Measurements from ENCODE around the gene RBM39. TPM values are rescaled to one million over a fixed set of nuclear protein-coding genes. Genes with fewer than 3 reads are reported as not detected.
"Not testable (repeated sequence)": the region's sequence is repeated elsewhere in the genome, so short reads cannot be mapped to it uniquely, and the experiment has no call there.

Gene RBM39
- polyA plus RNA-seq, 5 donors, result 502 to 797 (median 733) TPM

DNA sequence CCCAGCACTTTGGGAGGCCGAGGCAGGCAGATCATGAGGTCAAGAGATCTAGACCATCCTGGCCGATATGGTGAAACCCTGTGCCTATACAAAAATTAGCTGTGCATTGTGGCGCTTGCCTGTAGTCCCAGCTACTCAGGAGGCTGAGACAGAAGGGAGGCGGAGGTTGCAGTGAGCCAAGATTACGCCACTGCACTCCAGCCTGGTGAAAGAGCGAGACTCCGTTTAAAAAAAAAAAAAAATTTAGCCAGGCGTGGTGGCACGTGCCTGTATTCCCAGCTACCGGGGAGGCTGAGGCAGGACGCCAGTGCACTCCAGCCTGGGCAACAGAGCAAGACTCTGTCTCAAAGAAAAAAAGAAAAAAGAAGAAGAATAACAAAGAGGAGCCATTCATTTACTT lies 19.5 kb upstream of the RBM39 start:
- not testable (repeated sequence) for DNase-seq

DNA sequence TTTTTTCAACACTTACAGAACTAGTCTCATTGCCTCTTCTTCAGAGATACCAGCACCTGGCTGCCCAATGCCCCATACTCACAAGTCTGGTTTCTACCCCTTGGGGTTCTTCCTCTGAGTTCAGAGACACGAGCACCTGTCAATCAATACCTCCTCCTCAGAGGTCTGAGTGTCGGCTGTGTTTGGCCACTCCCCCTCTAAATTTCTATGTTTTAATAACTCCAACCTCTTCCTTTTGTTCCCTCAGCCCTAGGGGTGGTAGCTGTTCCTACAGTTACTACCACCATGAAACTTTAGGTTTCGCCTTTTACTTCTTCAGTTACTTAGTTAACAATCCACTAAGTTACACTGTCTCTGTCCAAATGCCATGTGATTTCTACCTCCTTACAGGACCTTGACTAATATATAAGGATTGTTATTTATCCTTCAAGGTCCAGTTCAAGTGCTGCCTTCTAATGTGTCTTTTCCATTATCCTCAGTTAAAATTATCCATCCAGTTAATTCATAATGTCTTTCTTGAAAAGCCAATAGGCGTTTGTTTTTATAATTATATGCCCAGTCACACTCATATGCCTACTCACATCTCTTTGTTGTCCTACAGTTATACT lies 15.1 kb upstream of the RBM39 start:
- no peak for DNase-seq

DNA sequence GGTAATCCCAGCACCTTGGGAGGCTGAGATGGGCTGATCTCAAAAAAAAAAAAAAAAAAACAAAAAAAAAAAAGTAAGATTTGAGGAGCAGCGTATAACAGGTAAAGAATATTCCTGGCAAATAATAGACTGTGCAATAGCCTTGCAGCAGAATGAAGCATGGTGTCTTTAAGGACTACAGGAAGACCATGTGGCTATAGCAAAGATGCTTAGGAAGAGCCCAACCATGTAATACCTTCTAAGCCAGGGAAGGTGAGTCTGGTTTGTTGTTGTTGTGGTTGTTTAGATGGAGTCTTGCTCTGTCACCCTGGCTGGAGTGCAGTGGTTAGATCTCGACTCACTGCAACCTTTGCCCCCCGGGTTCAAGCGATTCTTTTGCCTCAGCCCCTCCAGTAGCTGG lies 14.3 kb upstream of the RBM39 start:
- DNase-seq, result no peak

DNA sequence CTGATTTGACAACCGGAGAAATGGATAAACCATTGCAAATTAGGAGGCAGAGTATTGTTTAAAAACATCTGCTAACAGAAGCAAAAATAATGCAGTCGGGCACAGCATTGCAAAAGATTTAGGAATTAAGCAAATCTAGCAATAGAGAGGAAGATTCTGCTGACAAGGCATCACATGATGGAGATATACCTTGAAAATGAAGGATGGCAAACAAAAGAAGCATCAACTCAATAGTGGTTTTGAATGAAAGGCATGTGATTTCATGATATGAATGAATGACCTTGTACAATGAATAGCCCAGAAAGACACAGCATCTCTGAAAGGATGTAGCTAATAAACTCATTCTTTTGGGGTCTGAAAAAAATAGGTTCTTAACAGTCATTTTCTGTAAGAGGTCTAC lies 8.6 kb upstream of the RBM39 start:
- DNase-seq, result no peak

DNA sequence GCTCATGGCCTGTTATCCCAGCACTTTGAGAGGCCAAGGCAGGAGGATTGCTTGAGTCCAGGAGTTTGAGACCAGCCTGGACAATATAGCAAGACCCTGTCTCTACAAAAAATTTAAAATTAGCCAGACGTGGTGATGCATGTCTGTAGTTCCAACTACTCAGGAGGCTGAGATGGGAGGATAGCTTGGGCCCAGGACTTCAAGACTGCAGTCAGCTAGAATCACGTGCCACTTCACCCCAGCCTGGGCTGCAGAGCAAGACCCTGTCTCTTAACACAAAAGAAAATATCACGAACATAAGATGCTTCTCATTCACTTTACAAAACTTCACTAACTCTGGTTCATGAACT lies 2.4 kb upstream of the RBM39 start:
- DNase-seq, result not testable (repeated sequence)

DNA sequence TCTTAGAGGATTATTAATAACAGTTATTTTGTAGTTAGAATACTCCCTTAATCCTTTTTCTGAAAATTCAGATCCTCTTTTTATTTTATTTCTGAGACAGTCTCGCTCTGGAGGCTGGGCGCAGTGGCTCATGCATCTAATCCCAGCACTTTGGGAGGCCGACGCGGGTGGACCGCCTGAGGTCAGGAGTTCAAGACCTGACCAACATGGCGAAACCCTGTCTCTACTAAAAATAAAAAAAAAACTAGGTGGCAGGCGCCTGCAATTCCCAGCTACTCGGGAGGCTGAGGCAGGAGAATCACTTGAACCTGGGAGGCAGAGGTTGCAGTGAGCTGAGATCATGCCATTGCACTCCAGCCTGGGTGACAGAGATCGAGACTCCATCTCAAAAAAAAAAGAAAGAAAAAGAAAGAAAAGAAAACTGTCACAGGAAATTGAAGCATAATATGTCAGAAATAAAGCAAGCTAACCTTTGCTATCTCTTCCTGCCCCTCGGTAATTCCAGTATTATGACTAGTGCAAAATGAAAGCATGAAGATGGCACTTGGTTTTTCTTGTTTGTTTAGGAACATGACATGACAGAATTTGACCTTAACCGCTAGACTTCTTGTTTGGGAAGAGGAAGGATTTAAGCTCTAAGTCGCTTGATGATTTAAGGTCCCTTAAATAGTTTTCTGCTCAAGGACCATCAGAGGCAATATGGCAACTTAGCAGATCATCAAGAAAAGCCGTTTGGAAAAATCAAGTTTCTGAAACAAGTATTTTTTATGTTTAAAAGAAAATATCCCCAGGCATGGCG lies 1.8 kb upstream of the RBM39 start:
- no peak for DNase-seq

DNA sequence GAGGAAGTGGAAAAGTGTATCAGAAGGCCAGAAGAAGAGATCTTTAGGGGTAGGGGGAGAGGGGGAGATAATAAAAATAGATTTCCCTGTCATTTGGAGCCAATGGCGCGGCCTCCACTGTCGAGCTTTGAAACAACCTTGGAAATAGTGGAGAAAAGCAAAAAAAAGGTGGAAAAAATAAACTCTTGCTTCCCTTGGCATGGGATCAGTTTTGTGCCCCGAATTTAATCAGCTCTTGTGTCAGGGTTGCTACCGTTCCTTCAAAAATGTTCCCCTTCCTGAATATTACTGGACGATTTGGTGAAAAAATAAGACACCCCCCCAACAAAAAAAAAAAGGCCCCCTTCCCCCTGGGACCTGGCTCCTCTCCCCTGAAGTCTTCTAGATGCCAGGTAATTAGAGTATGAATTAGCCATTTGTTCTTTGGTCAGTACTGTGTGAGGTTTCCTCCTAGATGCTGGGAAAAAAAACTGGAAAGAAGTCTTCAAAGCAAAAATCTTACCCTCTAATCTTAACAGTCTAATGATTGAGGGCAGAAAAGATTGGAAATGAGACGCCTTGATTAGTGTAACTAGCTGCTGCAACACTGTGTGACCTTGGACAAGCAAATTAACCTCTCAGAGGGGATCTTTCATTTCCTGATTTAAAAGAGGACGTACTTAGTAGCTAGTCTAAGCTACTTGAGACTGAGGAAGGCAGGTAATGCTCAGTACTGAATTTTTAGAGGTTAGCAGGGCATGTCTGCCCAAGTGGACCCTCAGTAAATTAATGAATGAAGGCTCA lies 872 bp upstream of the RBM39 start:
- peak in 1 of 2 donors; percentile 33 for DNase-seq

DNA sequence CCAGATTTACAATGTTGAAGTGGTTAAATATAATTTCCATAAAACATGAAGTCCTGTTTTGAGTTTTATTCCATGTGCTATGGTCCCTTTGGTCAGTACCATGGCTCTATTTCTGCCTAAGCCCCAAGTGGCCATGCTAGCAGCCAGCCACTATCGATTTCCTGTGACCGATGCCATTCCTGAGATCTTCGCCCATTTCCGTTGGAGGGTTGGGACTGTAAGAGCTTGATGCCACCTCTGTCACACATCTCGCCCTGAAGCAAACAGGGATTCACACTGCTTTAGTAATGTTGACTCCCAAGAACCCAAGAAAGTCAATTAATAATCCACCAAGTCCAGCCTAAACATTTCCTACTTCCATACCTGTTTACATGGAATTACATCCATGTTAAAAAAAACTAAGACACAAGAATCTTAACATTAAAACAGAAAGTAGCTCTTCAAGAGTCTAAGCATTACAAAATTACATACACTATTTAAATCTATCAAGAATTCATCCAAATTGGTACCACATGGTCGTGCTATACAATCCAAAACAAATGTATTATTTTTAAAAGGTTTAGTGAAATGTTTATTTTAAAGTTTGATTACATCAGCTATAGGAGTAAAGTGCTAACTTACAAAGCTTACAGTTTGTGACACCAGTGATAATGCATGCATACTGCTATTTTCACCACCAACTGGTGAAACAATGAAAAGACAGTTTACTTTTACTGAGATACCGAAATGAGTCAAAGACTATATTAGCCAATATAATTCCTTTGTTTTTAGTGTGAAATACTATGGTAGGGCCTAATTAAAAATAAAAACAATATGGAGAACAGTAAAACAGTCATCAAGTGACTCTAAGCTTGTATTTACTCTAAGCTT lies 2.5 kb downstream of the RBM39 start:
- no peak for DNase-seq

DNA sequence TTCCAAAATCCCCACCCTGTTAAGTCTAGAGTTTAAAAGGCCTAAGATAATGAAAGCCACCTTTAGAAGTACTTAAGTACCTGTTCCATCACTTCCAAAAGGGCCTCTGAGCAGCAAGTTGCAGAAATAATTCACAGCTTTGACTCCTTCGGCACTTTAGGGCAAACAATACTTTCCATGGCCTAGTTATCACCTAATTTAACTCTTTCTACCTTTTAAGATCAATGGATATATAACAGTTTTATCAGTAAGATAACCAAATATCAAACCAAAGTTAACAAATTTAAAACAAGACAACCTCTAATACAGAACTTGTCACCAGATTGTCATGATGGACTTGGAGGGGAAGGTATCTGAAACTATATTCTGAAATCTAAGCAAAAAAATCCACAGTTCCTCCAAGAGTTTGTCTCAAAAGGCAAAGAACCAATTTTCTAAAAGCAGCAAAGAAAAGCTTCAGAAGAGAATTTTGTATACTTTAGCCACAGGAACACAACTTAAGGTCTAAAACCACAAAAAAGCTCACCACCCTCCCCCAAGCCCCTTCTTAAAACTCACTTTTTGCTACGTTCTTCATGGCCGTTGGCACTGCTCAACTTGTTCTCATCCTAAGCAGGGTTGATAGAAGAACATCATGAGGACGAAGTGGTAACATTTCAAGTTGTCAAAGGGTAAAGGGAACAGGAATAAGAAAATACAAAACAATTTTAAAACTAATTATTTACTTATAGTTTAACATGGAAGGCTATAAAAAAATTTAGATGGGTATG lies 3.5 kb downstream of the RBM39 start:
- DNase-seq, result no peak

DNA sequence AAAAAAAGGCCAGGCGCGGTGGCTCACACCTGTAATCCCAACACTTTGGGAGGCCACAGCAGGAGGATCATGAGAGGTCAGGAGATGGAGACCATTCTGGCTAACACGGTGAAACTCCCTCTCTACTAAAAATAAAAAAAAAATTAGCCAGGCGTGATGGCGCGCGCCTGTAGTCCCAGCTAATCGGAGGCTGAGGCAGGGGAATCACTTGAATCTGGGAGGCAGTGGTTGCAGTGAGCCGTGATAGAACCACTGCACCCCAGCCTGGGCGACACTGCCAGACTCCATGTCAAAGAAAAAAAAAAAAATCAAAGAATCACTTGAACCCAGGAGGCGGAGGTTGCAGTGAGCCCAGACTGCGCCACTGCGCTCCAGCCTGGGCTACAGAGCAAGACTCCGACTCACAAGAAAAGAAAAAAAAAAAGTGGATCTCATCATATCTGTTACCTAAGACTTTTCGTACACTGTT lies 4.2 kb downstream of the RBM39 start:
- DNase-seq, result no peak

DNA sequence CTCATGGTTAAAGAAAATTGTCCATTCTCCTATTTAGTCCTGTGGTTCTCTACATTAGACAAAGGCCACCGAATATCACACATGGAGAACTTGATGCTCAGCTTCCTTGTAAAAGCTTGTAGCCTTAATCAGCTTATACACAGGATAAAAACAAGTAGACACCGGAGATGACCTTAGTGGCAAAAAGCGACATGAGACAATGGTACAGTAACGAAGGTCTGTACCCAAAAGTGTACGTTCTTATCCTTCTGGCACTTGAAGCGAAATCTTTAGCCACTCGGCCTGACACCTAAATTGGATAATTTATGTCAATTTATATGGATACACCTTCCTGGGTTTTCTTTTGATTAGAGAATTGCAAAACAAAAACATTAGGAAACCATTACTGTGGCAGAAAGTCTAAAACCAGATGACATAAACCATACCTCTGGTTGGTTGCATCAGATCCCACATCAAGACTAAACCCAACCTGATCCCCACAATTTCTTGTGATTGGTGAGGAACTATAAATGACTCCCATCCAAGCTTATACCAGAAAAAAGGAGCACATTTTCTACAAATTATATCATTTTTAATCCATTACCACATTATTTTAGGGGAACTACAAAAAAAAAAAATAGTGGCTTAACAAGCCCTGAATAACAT lies 6.1 kb downstream of the RBM39 start:
- no peak for DNase-seq

DNA sequence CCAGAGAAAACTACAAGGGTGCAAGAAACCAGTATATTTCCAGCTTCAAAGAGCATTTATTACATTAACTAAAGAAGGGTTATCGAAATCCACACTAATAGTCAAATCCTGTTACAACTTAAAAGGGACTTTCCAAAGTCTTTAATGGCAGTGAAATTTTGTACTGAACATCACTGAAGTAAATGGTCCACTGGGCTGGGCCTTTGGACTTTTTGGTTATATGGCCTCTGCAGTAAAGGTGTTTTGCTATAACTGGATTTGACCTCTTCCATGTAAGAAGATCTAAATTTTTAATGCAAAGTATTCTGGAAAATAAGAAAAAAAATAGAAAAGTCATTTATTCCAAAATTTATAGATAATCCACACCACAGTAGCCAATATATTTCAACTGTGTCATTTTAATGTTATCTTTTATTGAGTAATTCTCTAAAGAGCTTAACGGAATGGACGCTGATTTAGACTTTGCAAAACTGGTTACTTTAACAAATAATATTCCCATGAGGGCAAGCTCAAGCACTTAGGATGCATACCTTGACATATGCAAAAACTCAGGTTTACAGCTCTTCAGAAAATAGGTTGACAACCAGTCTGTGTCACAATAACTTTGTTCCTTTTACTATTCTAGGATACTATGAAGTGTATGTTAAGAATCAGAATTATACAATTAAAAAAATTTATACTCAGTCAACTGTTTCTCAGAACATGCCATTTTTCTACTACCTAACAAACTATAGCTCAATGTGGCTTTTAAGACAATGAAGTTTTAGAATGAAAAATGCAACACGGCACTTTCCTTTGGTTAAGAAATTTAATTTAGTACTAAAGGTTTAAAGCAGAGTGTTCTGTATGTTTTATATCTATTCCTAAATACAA lies 7.0 kb downstream of the RBM39 start:
- no peak for DNase-seq

DNA sequence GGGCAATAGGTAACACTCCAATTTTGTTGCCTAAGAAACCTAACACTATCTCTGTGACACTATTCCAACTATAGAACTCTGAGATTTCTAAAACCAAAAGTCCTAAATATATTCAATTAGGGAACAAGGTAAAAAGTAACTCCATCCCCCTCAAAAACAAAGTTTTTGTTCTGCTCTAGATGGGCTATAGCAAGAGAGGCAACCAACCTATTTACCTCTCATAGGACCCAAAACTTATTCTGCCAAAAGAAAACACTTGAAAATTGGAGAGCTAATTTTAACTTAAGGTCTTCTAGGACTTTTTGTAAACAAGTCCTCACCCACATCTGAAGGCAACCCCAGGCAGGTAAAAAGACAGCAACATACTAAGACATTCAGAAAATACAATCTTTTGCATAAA lies 7.7 kb downstream of the RBM39 start:
- no peak for DNase-seq

DNA sequence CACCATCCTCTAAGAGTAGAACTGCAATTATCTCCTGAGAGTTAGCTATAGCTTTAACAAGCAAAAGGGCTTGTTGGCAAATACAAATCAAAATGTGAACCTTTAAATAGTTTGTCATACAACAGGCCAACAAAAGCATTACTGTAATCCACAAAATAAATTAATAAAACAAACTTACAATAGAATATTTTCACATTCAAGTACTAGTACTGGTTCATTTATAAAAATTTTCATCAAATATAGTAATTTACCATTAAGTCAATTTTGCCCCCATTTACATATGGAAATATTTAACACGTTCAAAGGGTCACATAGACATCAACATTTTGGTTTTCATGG lies 9.4 kb downstream of the RBM39 start:
- no peak for DNase-seq

DNA sequence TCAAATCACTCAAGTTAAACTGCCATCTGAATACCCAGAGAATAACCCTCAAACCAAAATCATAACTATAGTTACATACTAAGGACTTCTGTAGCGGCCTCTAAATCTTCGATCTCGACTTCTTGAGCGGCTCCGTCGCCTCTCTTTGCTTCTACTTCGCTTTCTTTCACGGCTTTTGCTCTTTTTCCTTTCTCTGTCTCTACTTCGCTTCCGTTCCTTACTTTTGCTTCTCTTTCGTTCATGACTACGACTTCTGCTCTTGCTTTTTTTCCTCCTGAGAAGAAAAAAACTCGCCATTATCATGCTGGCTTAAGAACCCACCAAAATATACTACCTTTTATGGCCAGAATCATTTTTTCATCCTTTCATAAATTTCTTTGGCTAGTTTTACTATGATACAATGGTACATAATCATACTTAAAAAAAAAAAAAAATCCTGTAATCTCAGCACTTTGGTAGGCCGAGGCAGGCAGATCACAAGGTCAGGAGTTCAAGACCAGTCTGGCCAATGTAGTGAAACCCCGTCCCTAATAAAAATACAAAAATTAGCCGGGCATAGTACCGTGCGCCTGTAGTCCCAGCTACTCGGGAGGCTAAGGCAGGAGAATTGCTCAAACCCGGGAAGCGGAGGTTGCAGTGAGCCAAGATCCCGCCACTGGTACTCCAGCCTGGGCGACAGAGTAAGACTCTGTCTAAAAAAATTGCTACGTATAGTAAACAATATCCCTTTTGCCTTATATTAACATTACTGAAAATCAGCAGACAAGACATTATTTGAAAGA lies 10.0 kb downstream of the RBM39 start:
- DNase-seq, result no peak

DNA sequence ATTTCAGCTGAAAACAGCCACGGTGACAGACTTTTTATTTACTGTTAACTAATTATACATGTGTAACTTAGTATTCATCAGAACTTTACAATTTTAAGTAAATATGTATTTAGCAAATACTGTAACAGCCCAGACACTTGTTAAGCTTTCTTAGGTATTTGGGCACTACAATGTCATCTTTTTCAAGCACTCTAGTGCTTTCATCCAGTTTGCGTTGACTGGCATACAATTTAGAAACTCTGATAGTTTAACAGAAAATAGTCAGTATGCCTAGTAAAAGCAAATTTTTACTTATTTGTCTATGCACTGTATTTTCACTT lies 10.6 kb downstream of the RBM39 start:
- DNase-seq, result no peak

DNA sequence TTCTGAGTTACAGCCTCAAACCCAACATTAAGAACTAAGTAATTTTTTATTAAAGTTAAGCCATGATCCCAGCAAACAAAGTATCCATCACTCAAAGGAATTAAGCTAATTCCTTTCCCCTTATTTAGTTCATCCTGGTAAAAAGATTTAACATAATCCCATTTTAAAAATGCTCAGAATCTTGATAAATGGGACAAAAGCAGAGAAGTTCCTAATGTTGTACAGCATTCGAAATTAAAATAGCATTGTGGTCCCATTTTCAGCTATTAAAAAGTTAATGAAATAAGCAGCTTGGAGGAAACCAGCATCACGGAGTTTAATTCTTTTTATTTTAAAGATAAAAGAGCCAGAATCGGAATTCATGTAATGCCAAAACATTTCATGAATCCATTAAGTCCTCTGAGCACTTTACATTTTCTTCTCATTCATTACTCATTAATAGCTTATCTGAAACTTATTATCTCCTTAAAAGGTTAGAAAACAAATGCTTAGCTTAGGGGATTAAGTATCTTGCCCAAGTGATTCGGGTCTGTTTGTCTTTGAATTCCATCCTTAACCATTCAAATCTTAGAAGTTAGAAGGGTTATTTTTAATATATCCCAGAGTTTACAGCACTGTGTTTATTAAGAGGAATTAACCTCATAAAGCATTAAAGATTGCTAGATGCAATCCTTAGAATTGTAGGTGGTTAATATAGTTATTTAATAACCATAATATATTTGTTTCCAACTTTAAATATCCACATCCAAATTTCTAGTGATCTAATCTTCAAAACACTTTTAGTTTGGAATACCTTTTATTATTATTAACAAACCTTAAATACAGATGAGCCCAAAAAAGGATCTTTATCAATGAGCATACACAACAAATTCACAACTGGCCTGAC lies 11.2 kb downstream of the RBM39 start:
- DNase-seq, result no peak
